Activated CD4-positive, alpha-beta T cell treated with anti-CD3 and anti-CD28 coated beads, Interleukin-2, amount 10 ng/mL, durations not matched to agents 7 days and 5 days (primary cell): ENCODE results near the gene L3HYPDH. TPM values are rescaled to one million over a fixed set of nuclear protein-coding genes. Genes with fewer than 3 reads are reported as not detected.
A peak's percentile ranks its signal among the peaks of the same experiment; 100 is the strongest.

ENCODE experiments used
- CTCF ChIA-PET: fragments of 350-600 bp; sonication (Branson Sonifier 250); formaldehyde crosslinking; loops from one replicate; lab custom pipeline; 2021; ENCODE audit warnings: antibody characterized with exemption; lab: Charles Lee
- POLR2A ChIA-PET: fragments of 350-600 bp; sonication (Branson Sonifier 250); formaldehyde crosslinking; loops from one replicate; lab custom pipeline; 2021; ENCODE audit warnings: antibody characterized with exemption; lab: Charles Lee
- DNase-seq: peaks from one replicate; pipeline ENCODE4 v3.0.0-alpha.2; 2020
- H3K27ac Mint-ChIP-seq: one replicate; pipeline ENCODE4 v1.8.0; 2021; ENCODE audit warnings: mild to moderate bottlenecking, moderate library complexity, mixed read lengths
- H3K27me3 Mint-ChIP-seq: one replicate; pipeline ENCODE4 v1.8.0; 2021; ENCODE audit warnings: mixed read lengths
- H3K36me3 Mint-ChIP-seq: one replicate; pipeline ENCODE4 v1.8.0; 2021; ENCODE audit warnings: low read depth, mixed read lengths
- H3K4me1 Mint-ChIP-seq: one replicate; pipeline ENCODE4 v1.8.0; 2021; ENCODE audit warnings: mixed read lengths
- H3K4me3 Mint-ChIP-seq: one replicate; pipeline ENCODE4 v1.8.0; 2021; ENCODE audit warnings: mild to moderate bottlenecking, moderate library complexity, mixed read lengths
- H3K9me3 Mint-ChIP-seq: one replicate; pipeline ENCODE4 v1.8.0; 2021; ENCODE audit warnings: mixed read lengths
- total RNA-seq, 2 experiments: library from RNA; stranded (reverse); gene quantifications; one replicate each; pipeline ENCODE4 v1.2.3, GENCODE V29; 2021

L3HYPDH gene
- total RNA-seq, result 10 to 100 TPM; 15.4 to 18.3 TPM

DNA sequence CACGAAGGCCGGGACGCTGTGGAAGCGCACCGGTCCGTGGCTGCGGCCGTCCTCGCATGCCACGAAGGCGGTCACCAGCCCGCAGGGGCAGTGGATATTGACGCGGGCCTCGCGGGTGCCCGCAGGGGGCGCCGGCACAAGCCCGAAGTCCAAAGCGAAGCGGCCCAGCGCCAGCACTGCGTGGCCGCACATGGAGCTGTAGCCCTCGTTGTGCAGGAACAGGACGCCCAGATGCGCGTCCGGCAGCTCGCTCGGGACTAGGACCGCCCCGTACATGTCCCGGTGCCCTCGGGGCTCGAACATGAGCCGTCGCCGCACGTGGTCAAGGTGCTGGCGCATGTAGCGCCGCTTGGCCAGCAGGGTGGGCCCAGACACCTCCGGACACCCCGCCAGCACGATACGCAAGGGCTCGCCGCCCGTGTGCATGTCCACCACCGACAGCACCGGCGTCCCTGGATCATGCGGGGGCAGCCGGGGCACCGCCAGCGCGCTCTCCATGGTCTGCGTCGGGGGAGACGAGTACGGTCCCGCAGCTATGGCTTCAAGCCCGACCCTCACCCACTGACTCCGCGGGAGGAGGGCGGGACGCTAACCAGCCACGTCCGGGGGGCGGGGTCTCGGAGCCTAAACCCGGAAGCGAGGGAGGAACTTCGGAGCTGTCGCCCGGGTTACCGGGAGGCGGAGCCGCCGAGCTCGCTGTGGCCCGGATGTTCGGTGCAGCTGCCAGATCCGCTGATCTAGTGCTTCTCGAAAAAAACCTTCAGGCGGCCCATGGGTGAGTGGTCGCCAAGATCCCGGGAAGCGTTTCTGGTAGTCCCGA, at the start of gene L3HYPDH, which contains the start of gene JKAMP:
L3HYPDH (minus strand) TSS at position 590 of the 820 bp plus-strand sequence; CDS start at position 498, 92 bp downstream.
JKAMP (plus strand) TSS at position 699 of the 820 bp plus-strand sequence; CDS start at position 772, 73 bp downstream.
- H3K4me1 Mint-ChIP-seq, result peaks cover 65% of the 10 kb centered on the region
- no peaks in the 10 kb centered on the region for H3K9me3 Mint-ChIP-seq
- ChIA-PET CTCF (interaction anchor here (1.0 to 3.0 kb wide), 5 partner anchors 11 to 156 kb away, joined by 3 to 14 read pairs (median 5); no protein-coding TSS in a partner anchor), POLR2A (interaction anchor here (0.6 kb wide), 1 partner anchor 88 kb away, joined by 5 read pairs; no protein-coding TSS in a partner anchor)
- H3K27me3 Mint-ChIP-seq, result no peaks in the 10 kb centered on the region
- H3K27ac Mint-ChIP-seq, result peak within 1 kb of the TSS; percentile 96
- peak within 1 kb of the TSS; percentile 97 for H3K4me3 Mint-ChIP-seq
- H3K36me3 Mint-ChIP-seq, result peaks cover 14% of the 10 kb centered on the region
- DNase-seq, result peak; percentile 98

DNA sequence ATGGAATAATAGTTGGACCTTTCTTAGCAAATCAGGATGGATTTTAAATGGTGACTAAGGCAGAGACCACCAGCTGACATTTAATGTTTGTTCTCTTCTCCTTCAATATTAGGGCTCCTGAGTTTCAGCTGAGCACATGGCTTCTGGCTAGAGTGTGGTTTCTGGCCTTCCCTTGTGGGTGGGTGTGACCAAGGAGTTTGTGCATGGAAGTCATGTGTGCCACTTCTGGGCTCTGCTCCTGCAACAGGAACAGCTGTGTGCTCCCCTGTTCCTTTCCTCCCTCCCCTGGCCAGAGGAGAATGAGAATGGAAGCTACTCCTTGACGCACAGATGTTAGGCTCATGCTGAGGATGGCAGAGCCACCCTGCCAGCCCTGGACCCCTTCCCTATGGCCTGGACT, 48.2 kb upstream of the L3HYPDH start:
- Mint-ChIP-seq H3K27me3 (peaks cover 18% of the 10 kb centered on the region), H3K4me3 (no peak overlapping the region), H3K4me1 (no peaks in the 10 kb centered on the region), H3K27ac (no peak overlapping the region), H3K36me3 (no peaks in the 10 kb centered on the region), H3K9me3 (no peaks in the 10 kb centered on the region)
- ChIA-PET CTCF (no interaction called here), POLR2A (no interaction called here)
- DNase-seq, result no peak

DNA sequence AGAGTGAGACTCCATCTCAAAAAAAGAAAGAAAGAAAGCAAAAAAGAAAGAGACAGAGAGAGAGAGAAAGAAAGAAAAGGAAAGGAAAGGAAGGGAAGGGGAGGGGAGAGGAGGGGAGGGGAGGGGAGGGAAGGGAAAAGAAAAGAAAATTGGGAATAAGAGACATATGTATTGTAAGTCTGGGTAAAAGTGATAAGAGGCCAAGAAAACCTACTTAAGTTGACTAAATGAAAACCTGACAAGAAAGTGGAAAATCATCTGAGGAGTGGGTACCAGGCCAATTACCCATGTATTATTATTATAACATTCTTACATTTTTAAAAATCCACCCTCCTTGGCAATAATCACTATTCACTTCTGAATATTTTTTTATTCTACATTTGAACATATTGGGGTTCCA, 46.1 kb upstream of the L3HYPDH start:
- POLR2A ChIA-PET, result no interaction called here
- H3K4me1 Mint-ChIP-seq, result no peaks in the 10 kb centered on the region
- H3K4me3 Mint-ChIP-seq, result no peak overlapping the region
- peaks cover 23% of the 10 kb centered on the region for H3K27me3 Mint-ChIP-seq
- H3K36me3 Mint-ChIP-seq, result no peaks in the 10 kb centered on the region
- H3K27ac Mint-ChIP-seq, result no peak overlapping the region
- DNase-seq, result no peak
- no peaks in the 10 kb centered on the region for H3K9me3 Mint-ChIP-seq
- CTCF ChIA-PET, result no interaction called here

DNA sequence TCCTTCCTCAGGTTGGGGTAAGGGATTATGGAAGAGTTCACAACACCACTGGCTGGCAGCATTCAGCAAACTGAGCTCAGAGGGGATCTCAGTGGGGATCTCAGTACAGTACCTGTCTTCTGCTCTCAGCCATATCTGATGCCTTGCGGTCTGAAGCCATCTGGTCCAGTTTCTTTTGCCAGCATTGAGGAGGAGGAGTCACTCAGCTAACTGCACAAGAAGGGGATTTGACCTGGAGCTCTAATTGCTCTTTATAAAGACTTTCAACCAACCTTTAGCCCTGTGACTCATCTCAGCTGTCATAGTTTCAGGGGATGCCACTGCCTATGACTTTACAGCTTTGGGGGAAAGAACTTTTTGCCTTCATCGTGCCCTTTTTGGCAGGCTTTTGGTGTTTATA, 45.0 kb upstream of the L3HYPDH start:
- DNase-seq, result no peak
- Mint-ChIP-seq H3K4me1 (no peaks in the 10 kb centered on the region), H3K27me3 (peaks cover 32% of the 10 kb centered on the region), H3K4me3 (no peak overlapping the region), H3K27ac (no peak overlapping the region), H3K9me3 (no peaks in the 10 kb centered on the region), H3K36me3 (no peaks in the 10 kb centered on the region)
- ChIA-PET CTCF (interaction anchor here (0.6 kb wide), 1 partner anchor 337 kb away, joined by 3 read pairs; no protein-coding TSS in a partner anchor), POLR2A (no interaction called here)

DNA sequence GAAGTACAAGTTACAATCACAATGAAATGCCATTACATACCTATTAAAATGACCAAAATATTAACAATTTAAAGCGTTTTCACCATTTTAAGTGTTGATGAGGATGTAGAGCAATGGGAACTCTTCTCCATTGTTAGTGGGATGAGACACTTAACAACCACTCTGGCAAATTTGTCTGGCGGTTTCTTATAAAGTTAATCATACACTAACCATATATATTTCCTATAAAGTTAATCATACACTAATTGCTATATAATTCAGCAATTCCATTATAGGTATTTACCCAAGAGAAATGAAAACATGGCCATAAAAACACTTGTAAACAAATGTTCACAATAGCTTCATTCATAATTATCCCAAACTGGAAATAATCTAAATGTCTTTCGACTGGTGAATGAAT, 36.0 kb upstream of the L3HYPDH start:
- H3K27me3 Mint-ChIP-seq, result peaks cover 27% of the 10 kb centered on the region
- ChIA-PET POLR2A (no interaction called here), CTCF (interaction anchor here (1.1 to 1.2 kb wide), 2 partner anchors 15 to 57 kb away, joined by 3 read pairs; partner anchors contain the start of gene CCDC175)
- no peak overlapping the region for H3K4me3 Mint-ChIP-seq
- H3K36me3 Mint-ChIP-seq, result no peaks in the 10 kb centered on the region
- no peak for DNase-seq
- H3K9me3 Mint-ChIP-seq, result no peaks in the 10 kb centered on the region
- H3K4me1 Mint-ChIP-seq, result no peaks in the 10 kb centered on the region
- H3K27ac Mint-ChIP-seq, result no peak overlapping the region

DNA sequence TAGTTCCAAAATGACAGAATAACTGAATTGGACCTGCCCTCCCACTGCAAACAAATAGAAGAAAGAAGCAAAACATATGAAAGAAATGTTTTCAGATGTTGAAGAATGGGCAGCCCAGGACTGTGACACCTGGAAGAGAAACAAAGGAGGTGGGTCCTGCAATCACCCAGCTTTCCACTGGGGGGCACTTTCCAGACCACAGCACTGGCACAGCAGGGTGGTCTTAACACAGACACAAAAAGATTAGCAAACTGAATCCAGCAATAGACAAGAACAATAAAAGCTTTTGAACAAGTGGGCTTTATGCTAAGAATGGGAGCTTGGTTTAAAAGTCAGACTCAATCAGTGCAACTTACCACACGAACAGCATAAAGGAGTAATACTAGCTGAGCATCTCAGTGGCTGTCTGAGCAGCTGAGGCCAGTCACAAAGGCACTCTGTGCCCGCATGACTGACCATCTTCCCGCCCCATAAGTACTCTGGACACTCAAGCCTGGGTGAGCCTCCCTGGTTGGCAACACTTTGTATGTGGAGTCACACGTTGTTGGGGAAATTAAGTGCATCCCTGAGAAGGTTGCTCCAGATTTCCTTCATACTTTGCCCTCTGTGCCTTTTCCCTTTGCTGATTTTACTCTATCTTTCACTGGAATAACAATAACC, 27.8 kb upstream of the L3HYPDH start:
- ChIA-PET POLR2A (no interaction called here), CTCF (no interaction called here)
- DNase-seq, result no peak
- H3K36me3 Mint-ChIP-seq, result no peaks in the 10 kb centered on the region
- H3K9me3 Mint-ChIP-seq, result no peaks in the 10 kb centered on the region
- no peaks in the 10 kb centered on the region for H3K4me1 Mint-ChIP-seq
- H3K4me3 Mint-ChIP-seq, result no peak overlapping the region
- no peak overlapping the region for H3K27ac Mint-ChIP-seq
- peaks cover 19% of the 10 kb centered on the region for H3K27me3 Mint-ChIP-seq

DNA sequence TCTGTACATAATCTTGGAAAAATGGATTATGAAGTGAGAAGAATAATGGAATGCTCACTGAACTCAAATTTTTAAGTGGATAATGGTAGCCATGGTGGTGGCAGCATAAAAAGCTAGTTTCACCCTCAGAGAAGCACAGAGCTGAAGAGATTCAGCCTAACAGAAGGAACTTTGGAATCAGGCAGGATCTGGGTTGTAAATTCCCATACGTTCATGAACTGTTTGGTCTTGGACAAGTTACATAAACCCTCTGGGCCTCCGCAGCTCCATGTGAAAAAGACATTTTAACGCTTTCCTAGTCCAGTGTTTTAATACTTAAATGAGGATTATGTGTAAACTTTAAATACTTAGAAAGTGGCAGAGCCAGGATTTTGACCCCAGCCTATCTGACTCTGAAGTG, 26.8 kb upstream of the L3HYPDH start:
- no peak overlapping the region for H3K4me3 Mint-ChIP-seq
- peaks cover 13% of the 10 kb centered on the region for H3K27me3 Mint-ChIP-seq
- no peak for DNase-seq
- no peaks in the 10 kb centered on the region for H3K9me3 Mint-ChIP-seq
- no peak overlapping the region for H3K27ac Mint-ChIP-seq
- ChIA-PET CTCF (no interaction called here), POLR2A (no interaction called here)
- H3K36me3 Mint-ChIP-seq, result no peaks in the 10 kb centered on the region
- no peaks in the 10 kb centered on the region for H3K4me1 Mint-ChIP-seq

DNA sequence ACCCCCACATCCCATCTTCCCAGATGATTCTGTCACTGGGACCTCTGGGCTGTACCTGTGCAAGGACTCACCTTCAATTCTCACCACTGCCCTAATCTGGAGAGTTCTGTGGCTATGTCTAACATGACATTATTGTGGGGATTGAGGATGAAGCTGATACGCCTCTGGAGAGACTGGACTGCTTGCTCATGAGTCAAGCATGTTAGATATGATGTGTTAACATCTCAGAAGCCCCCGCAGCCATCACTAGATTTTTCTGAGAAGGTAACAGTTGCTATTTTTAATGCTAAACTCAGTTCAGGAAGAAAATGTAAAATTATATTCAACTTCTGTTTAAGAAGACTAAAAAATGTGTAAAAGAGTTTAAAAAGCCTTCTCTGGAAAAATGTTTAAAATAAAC, 25.8 kb upstream of the L3HYPDH start:
- H3K9me3 Mint-ChIP-seq, result no peaks in the 10 kb centered on the region
- peaks cover 8% of the 10 kb centered on the region for H3K27me3 Mint-ChIP-seq
- DNase-seq, result no peak
- H3K4me1 Mint-ChIP-seq, result peaks cover 2% of the 10 kb centered on the region
- H3K4me3 Mint-ChIP-seq, result no peak overlapping the region
- ChIA-PET POLR2A (no interaction called here), CTCF (interaction anchor here (0.6 to 1.0 kb wide), 2 partner anchors 54 to 67 kb away, joined by 3 to 4 read pairs; partner anchors contain the start of gene CCDC175)
- no peaks in the 10 kb centered on the region for H3K36me3 Mint-ChIP-seq
- no peak overlapping the region for H3K27ac Mint-ChIP-seq

DNA sequence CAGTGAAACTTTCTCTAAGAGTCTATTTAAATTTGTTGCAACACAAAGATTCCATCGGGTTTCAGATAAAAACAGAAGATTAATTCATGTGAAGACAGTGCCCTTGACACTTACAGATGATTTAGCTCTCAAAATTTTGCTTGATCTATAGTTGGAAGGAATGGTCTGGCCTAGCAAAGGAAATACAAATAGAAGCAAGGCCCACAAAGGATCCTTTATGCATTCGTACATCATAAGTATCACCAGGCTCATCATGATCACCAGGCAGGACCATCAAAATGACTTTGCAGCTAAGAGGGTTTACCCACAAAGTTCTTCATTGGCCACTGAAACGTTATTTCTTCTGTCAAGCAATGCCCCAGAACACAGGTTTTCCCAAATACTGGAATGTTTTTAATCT, 24.9 kb upstream of the L3HYPDH start:
- H3K9me3 Mint-ChIP-seq, result no peaks in the 10 kb centered on the region
- no peak overlapping the region for H3K4me3 Mint-ChIP-seq
- H3K27me3 Mint-ChIP-seq, result peaks cover 8% of the 10 kb centered on the region
- DNase-seq, result no peak
- CTCF ChIA-PET, result interaction anchor here (1.0 kb wide), 1 partner anchor 68 kb away, joined by 4 read pairs; the partner anchor contains the start of gene CCDC175
- peaks cover 8% of the 10 kb centered on the region for H3K4me1 Mint-ChIP-seq
- peaks cover 2% of the 10 kb centered on the region for H3K36me3 Mint-ChIP-seq
- no peak overlapping the region for H3K27ac Mint-ChIP-seq
- POLR2A ChIA-PET, result no interaction called here

DNA sequence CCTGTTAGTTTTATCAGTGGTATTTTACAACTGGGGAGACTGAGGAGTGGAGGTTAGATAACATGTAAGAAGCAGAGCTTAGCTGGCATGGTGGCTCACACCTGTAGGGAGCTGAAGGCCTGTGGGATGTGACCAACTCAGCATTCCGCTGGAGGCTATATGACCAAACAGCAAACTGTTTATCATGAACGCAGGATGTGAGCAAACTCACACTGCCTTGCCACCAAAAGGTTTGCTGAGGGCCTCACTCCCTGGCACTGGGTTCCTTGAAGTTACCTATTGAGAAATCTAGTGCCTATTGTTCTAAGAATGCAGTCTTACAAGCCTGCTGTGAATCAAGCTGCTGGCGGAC, 23.5 kb upstream of the L3HYPDH start:
- H3K27me3 Mint-ChIP-seq, result peaks cover 8% of the 10 kb centered on the region
- no peak overlapping the region for H3K27ac Mint-ChIP-seq
- peaks cover 8% of the 10 kb centered on the region for H3K4me1 Mint-ChIP-seq
- CTCF ChIA-PET, result interaction anchor here (1.1 to 1.4 kb wide), 2 partner anchors 28 to 70 kb away, joined by 4 to 11 read pairs; partner anchors contain the start of gene CCDC175
- POLR2A ChIA-PET, result no interaction called here
- H3K9me3 Mint-ChIP-seq, result no peaks in the 10 kb centered on the region
- peaks cover 4% of the 10 kb centered on the region for H3K36me3 Mint-ChIP-seq
- H3K4me3 Mint-ChIP-seq, result no peak overlapping the region
- no peak for DNase-seq

DNA sequence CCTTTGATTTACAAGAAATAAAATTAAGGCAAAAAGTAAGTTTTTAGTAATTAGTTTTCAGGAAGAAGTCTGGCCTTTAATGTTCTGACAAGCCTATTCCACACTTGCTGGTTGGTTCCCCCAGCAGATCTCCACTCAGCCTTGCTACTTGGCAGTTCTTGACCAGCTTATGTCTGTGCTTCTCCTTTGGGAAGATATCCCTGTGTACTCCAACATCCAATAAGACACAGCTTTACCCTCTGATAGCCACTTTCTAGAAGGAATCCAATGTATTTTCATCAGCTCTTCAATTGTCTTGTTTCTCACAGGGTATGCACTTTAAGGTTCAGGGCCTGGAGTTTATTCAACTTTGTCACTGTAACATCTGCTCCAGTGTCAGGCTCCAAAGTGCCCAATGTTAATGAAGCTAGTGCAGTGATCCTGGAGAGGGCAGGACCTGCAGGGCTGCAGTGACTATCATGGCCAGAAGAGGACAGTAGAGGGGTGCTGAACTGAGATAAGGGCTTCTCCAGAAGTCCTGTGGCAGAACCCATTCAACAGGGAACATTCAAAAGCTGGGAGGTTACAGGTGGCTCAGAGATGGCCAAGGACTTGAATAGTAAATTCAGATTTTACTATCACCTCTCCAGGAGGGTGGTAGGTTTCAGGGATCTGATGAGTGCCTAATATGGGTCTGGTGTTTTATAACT, 23.0 kb upstream of the L3HYPDH start:
- Mint-ChIP-seq H3K27me3 (peaks cover 8% of the 10 kb centered on the region), H3K4me3 (no peak overlapping the region), H3K9me3 (no peaks in the 10 kb centered on the region), H3K36me3 (peaks cover 7% of the 10 kb centered on the region), H3K27ac (no peak overlapping the region), H3K4me1 (peaks cover 8% of the 10 kb centered on the region)
- peak; percentile 63 for DNase-seq
- ChIA-PET CTCF (interaction anchor here (1.1 to 1.4 kb wide), 3 partner anchors 27 to 361 kb away, joined by 4 to 11 read pairs (median 5); partner anchors contain the start of gene CCDC175), POLR2A (no interaction called here)

DNA sequence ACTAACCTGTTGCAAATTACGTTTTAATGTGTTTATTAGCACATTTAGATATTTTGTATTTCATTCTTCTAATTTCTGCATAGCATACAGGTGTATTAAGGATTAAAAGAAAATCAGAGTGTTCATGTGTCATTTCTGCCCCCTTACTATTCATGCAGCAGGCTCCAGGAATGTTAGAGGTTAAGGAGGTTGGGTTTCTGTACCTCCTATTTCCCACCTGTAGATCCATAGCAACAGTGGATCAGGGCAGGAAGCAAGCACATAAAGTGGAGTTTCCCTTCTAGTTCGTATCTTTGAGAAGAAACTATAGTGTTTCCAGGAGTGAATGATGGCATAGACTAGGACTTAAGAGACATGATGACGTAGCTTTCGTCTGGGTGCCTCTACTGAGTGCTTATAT, 19.0 kb upstream of the L3HYPDH start:
- ChIA-PET POLR2A (no interaction called here), CTCF (interaction anchor here (0.8 to 1.1 kb wide), 2 partner anchors 19 to 79 kb away, joined by 3 to 4 read pairs; partner anchors contain the start of genes JKAMP and L3HYPDH)

More for the DNA sequence above, 19.0 kb upstream of the L3HYPDH start:
- no peaks in the 10 kb centered on the region for H3K27me3 Mint-ChIP-seq
- no peak overlapping the region for H3K27ac Mint-ChIP-seq
- peaks cover 8% of the 10 kb centered on the region for H3K4me1 Mint-ChIP-seq
- H3K36me3 Mint-ChIP-seq, result peaks cover 18% of the 10 kb centered on the region
- no peak for DNase-seq
- H3K9me3 Mint-ChIP-seq, result no peaks in the 10 kb centered on the region
- no peak overlapping the region for H3K4me3 Mint-ChIP-seq
